Subcutaneous preadipocyte (primary cell): ENCODE results near the gene SAXO2. TPM values are rescaled to one million over a fixed set of nuclear protein-coding genes. Genes with fewer than 3 reads are reported as not detected.

ENCODE experiments used
- total RNA-seq: library from RNA; depleted of rRNA; stranded (reverse); fragments of >200 nt; gene quantifications from 2 replicates; pipeline ENCODE4 v1.2.3, GENCODE V29; 2012

Gene SAXO2, protein sequence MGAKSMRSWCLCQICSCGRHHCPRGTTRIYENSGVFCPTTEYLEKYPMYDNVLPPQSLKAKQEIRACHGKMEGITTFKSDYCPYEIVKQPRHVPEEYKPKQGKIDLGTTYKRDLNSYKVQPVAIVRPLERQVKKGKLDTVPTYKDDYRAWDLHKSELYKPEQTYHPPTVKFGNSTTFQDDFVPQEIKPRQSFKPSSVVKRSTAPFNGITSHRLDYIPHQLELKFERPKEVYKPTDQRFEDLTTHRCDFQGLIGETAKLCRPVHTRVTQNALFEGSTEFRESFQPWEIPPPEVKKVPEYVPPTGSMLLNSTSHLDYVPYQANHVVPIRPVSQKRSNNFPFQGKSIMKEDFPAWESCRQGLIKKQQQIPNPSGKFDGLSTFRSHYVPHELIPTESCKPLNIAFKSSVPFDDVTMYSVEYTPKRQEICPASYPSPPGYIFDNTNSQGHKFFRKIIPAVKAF
- total RNA-seq = 0.78 and 1.8 TPM in 2 replicates

GRCh38 chr15:82262422-82263026, at the start of gene SAXO2, which contains the start of gene EFL1:
TSS of gene SAXO2 (plus strand) at chr15:82262818. CDS start at chr15:82262880, 62 bp downstream.
TSS of gene EFL1 (minus strand) at chr15:82262734. CDS start at chr15:82261778, 956 bp downstream.

Other genes starting within 250 kb of the SAXO2 start
- gene MEX3B, start 216.8 kb upstream of the SAXO2 start, total RNA-seq = 2.0 and 2.6 TPM in 2 replicates
- 21.7 and 31.7 TPM in 2 replicates for gene EFL1, start 84 bp upstream of the SAXO2 start, total RNA-seq
- under 0.01 and 0.20 TPM in 2 replicates for gene GOLGA6L10, start 86.7 kb downstream of the SAXO2 start, total RNA-seq
- gene GOLGA6L9, start 167.0 kb downstream of the SAXO2 start, total RNA-seq = 0.37 and 0.59 TPM in 2 replicates